COLO829 (cell line): ENCODE data around the gene MEIOSIN.
"Not testable (repeated sequence)": the region's sequence is repeated elsewhere in the genome, so short reads cannot be mapped to it uniquely, and the experiment has no call there.

Source experiments
- DNase-seq: peaks from one replicate; pipeline ENCODE4 v3.0.0; 2012; ENCODE audit warnings: low spot score

Gene MEIOSIN

GRCh38 chr19:45733160-45733810 lies at the start of gene MEIOSIN:
Gene MEIOSIN, plus strand, starts transcription at chr19:45733439. Its CDS starts 1,938 bp downstream, at chr19:45735377.
- DNase-seq: no peak

GRCh38 chr19:45685045-45685444 lies 48.2 kb upstream of the MEIOSIN start:
- DNase-seq: not testable (repeated sequence)

GRCh38 chr19:45687599-45687998 lies 45.6 kb upstream of the MEIOSIN start:
- DNase-seq: no peak

GRCh38 chr19:45691516-45692186 lies 41.6 kb upstream of the MEIOSIN start, which contains the start of gene SNRPD2:
Gene SNRPD2, minus strand, starts transcription at chr19:45691953. Its CDS starts 65 bp downstream, at chr19:45691888.
- peak; percentile 96 for DNase-seq

- peak; percentile 97 for DNase-seq
Measured at GRCh38 chr19:45692187-45693105, 40.8 kb upstream of the MEIOSIN start, which contains the start of gene QPCTL. Gene QPCTL, plus strand, starts transcription at chr19:45692666. Its CDS starts 38 bp downstream, at chr19:45692704.

- peak; percentile 74 for DNase-seq
Measured at GRCh38 chr19:45693106-45693788, 40.0 kb upstream of the MEIOSIN start.

- DNase-seq: no peak
Measured at GRCh38 chr19:45701676-45702075, 31.6 kb upstream of the MEIOSIN start.

GRCh38 chr19:45705115-45705514 lies 28.1 kb upstream of the MEIOSIN start:
- no peak for DNase-seq

GRCh38 chr19:45705710-45706415 lies 27.4 kb upstream of the MEIOSIN start:
- no peak for DNase-seq

GRCh38 chr19:45710356-45711130 lies 22.7 kb upstream of the MEIOSIN start:
- DNase-seq: no peak

- DNase-seq: no peak
Measured at GRCh38 chr19:45711851-45712698, 21.2 kb upstream of the MEIOSIN start.

- no peak for DNase-seq
Measured at GRCh38 chr19:45712699-45713067, 20.6 kb upstream of the MEIOSIN start.

- no peak for DNase-seq
Measured at GRCh38 chr19:45713141-45713540, 20.1 kb upstream of the MEIOSIN start.

GRCh38 chr19:45715139-45715538 lies 18.1 kb upstream of the MEIOSIN start:
- no peak for DNase-seq

- no peak for DNase-seq
Measured at GRCh38 chr19:45716359-45717130, 16.7 kb upstream of the MEIOSIN start.

GRCh38 chr19:45717131-45717982 lies 15.9 kb upstream of the MEIOSIN start:
- DNase-seq: peak; percentile 99

GRCh38 chr19:45717983-45718650 lies 15.1 kb upstream of the MEIOSIN start:
- no peak for DNase-seq
